Measurements from ENCODE around the gene MAPKAPK3. TPM values are rescaled to one million over a fixed set of nuclear protein-coding genes. Genes with fewer than 3 reads are reported as not detected.

The MAPKAPK3 gene
- total and polyA plus RNA-seq, 2 of the 8 experiments (the other 6 are each of a cell fraction or from before 2014, with no cell fraction given): 65.4 to 99.8 TPM

DNA sequence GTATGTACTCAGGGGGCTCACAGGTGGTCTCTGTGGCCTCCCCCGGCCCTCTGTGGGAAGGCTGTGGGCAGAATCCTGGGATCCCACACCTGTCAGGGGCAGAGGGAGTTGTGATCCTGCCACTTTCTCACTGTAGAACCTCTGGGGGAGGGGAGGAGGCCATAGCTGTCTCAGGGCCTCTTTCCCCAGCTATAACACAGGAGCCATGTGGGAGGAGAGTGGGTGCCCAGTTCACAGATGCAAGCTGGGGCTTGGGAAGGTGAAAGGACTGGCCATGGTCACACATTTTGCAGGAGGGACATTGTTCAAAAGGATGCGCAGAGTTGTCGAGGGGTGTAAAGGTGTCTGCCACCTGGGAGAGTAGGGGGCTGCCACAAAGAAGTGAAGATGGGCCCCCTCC, 11.7 kb downstream of the MAPKAPK3 start:
- ChIA-PET POLR2A (ENCODE audit: partially characterized antibody) (interaction anchor here (1.8 to 2.8 kb wide), 3 partner anchors 11 to 24 kb away, joined by 7 to 20 read pairs (median 7); partner anchors contain the start of gene MAPKAPK3), CTCF (ENCODE audit: partially characterized antibody) (interaction anchor here (0.7 to 63.8 kb wide), 17 partner anchors 7 to 782 kb away, joined by 3 to 1262 read pairs (median 6); partner anchors contain the start of genes C3orf18, CISH, DOCK3 and HEMK1)
- Histone ChIP-seq H4K5ac (ENCODE audit: insufficient read length, low read depth, low read length) (no peak overlapping the region), H2BK5ac (ENCODE audit: low read depth, low read length) (no peak overlapping the region; the same call in 1 of the 2 replicates), H3K9me3 (ENCODE audit: insufficient read depth in 2 of 2, low read depth in 1 of 2, low read length in 1 of 2) (no peaks in the 10 kb centered on the region), H2BK120ac (replicated peaks; ENCODE audit: low read depth, low read length) (no peak overlapping the region), H2BK12ac (ENCODE audit: low read depth, low read length) (no peak overlapping the region), H3K4me2 (ENCODE audit: insufficient read depth in 1 of 2, low read depth in 2 of 2, low read length in 2 of 2) (no peak overlapping the region), H3K4ac (replicated peaks; ENCODE audit: insufficient read length, low read depth, low read length) (no peak overlapping the region), H2BK20ac (ENCODE audit: low read length) (no peak overlapping the region), H3K9ac (replicated peaks in 1 of 4; ENCODE audit: extremely low read depth in 1 of 4, low read depth in 3 of 4, low read length in 3 of 4) (no peak overlapping the region), H3K56ac (replicated peaks; ENCODE audit: insufficient read length, low read depth, low read length) (no peak overlapping the region), H3K79me1 (ENCODE audit: low read depth, low read length) (peaks cover 11% of the 10 kb centered on the region), H3K27me3 (replicated peaks in 1 of 4; ENCODE audit: control insufficient read depth in 3 of 4, extremely low read depth in 1 of 4, insufficient read depth in 3 of 4, low read length in 3 of 4) (no peaks in the 10 kb centered on the region), H3K4me3 (ENCODE audit: extremely low read depth in 1 of 4, insufficient read depth in 2 of 4, low read depth in 3 of 4, low read length in 4 of 4) (no peak overlapping the region), H3K18ac (ENCODE audit: extremely low read depth, low read length) (no peak overlapping the region), H4K20me1 (replicated peaks in 1 of 2; ENCODE audit: control insufficient read depth in 1 of 2, insufficient read depth in 2 of 2, low read length in 2 of 2) (peaks cover 2 to 21% of the 10 kb centered on the region in 2 experiments), H2AK5ac (ENCODE audit: low read depth, low read length) (no peak overlapping the region), H4K91ac (replicated peaks; ENCODE audit: insufficient read length, low read length) (no peak overlapping the region), H3K79me2 (ENCODE audit: control insufficient read depth in 1 of 2, insufficient read depth in 2 of 2, low read length in 2 of 2) (peaks cover 0 to 42% of the 10 kb centered on the region in 2 experiments; a peak in 1 of 4 replicates), H3K14ac (ENCODE audit: insufficient read length) (no peak overlapping the region), H3K4me1 (replicated peaks in 1 of 4; ENCODE audit: control insufficient read depth in 3 of 4, insufficient read depth in 4 of 4, low read length in 3 of 4) (peaks cover 2 to 19% (median 12%) of the 10 kb centered on the region in 4 experiments), H3K23ac (ENCODE audit: insufficient read length) (no peak overlapping the region), H3K27ac (ENCODE audit: low read depth, low read length) (no peak overlapping the region), H3K23me2 (ENCODE audit: low read depth, low read length) (0 out of 2 replicates have a peak, but pooled peaks cover 1% of the 10 kb centered on the region), H2BK15ac (ENCODE audit: low read length) (no peak overlapping the region), H4K8ac (ENCODE audit: extremely low read depth, insufficient read depth, low read length) (no peak overlapping the region; the same call in 1 of the 2 replicates), H2AFZ (ENCODE audit: low read length) (no peak overlapping the region), H3K36me3 (ENCODE audit: control insufficient read depth in 2 of 4, insufficient read depth in 4 of 4, low read length in 3 of 4) (peaks cover 0 to 3% (median 0%) of the 10 kb centered on the region in 4 experiments; a peak in 2 of 8 replicates)
- DNase-seq (ENCODE audit: low read depth in 1 of 2, low spot score in 2 of 2): no peak
- WGBS, 2 experiments (ENCODE audit: extremely low coverage in 1 of 2, insufficient coverage in 1 of 2, insufficient read length in 1 of 2, insufficient replicate concordance in 2 of 2, low coverage in 1 of 2, low lambda C conversion rate in 2 of 2, missing lambda C conversion rate in 1 of 2): 100% methylated on average over 3 of the region's 3 CpGs; no CpG with 5 or more reads in 1 of the 2 experiments
- TF ChIP-seq SRF (IDR thresholded peaks at IDR 0.05; ENCODE audit: low read depth, low read length): no peak
- FAIRE-seq: no peak
